ENCODE measurements around the gene SORCS2. TPM values are rescaled to one million over a fixed set of nuclear protein-coding genes. Genes with fewer than 3 reads are reported as not detected.

SORCS2 gene
- total RNA-seq, 1 donor from 2014 or later = 5.2 TPM

DNA sequence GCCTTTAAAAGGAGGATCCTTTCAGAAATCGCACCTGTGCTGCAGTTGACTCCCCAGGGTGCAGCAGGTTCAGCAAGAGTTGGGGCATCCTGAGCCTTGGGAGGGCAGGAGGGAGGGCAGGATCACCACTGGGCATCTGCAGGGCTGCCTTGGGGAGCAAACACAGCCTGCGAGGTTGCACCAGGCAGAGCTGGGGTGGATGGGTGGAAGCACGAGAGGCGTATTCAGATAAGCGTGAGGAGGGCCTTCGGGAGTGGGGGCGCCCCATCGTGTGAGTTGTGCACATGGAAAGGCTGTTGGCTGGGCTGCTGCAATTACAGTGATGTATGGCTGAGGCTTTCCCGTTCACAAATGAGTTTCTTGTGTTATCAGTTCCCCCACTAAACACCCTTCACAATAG, 186.8 kb downstream of the SORCS2 start:
- no peak overlapping the region for H3K9ac ChIP-seq

DNA sequence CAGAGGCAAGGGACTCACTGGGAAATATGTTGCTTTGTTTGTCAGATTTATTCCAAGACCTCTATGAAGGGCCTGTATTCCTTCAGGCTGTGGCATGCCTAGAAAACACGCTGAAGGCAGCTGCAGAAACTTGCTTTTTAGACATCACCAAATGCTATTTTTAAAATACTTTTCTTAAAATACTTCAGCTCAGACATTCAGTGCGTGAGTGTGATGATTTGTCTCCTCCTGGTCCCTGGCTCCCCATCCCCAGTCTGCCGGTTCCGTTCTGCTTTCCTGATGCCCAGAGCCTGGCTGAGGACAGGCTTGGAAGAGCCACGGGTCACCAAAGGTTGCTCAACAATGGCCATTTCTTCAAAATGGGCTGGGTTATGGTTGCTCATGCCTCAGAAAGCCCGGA, 187.4 kb downstream of the SORCS2 start:
- H3K4me1 ChIP-seq = peaks cover 14% of the 10 kb centered on the region
- Mint-ChIP-seq H3K9me3 (no peaks in the 10 kb centered on the region), H3K36me3 (no peaks in the 10 kb centered on the region), H3K4me1 (peaks cover 30% of the 10 kb centered on the region), H3K27me3 (ENCODE audit: insufficient read depth, low read depth) (peaks cover 2% of the 10 kb centered on the region), H3K4me3 (no peak overlapping the region), H3K27ac (no peak overlapping the region)
- H3K36me3 ChIP-seq = no peaks in the 10 kb centered on the region
- no peaks in the 10 kb centered on the region for H3F3A ChIP-seq (ENCODE audit: low read depth)
- no peaks in the 10 kb centered on the region for H3K9me3 ChIP-seq (ENCODE audit: low read depth)
- H2AFZ ChIP-seq (replicated peaks) = no peak overlapping the region
- no peak for DNase-seq (ENCODE audit: low spot score)
- no peak for TF ChIP-seq EZH2phosphoT487 (IDR thresholded peaks at IDR 0.05)
- TF ChIP-seq, protein P1, sequence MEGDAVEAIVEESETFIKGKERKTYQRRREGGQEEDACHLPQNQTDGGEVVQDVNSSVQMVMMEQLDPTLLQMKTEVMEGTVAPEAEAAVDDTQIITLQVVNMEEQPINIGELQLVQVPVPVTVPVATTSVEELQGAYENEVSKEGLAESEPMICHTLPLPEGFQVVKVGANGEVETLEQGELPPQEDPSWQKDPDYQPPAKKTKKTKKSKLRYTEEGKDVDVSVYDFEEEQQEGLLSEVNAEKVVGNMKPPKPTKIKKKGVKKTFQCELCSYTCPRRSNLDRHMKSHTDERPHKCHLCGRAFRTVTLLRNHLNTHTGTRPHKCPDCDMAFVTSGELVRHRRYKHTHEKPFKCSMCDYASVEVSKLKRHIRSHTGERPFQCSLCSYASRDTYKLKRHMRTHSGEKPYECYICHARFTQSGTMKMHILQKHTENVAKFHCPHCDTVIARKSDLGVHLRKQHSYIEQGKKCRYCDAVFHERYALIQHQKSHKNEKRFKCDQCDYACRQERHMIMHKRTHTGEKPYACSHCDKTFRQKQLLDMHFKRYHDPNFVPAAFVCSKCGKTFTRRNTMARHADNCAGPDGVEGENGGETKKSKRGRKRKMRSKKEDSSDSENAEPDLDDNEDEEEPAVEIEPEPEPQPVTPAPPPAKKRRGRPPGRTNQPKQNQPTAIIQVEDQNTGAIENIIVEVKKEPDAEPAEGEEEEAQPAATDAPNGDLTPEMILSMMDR (IDR thresholded peaks at IDR 0.05) = no peak
- TF ChIP-seq EZH2 (IDR thresholded peaks at IDR 0.05) = no peak
- H3K4me2 ChIP-seq = no peak overlapping the region
- no peak overlapping the region for H3K27ac ChIP-seq
- no peaks in the 10 kb centered on the region for H4K20me1 ChIP-seq (ENCODE audit: low read depth)
- H3K9ac ChIP-seq = no peak overlapping the region
- no peak overlapping the region for H3K4me3 ChIP-seq
- H3K79me2 ChIP-seq (ENCODE audit: low read depth) = no peaks in the 10 kb centered on the region
- no peaks in the 10 kb centered on the region for H3K27me3 ChIP-seq

More for the DNA sequence above, 186.8 kb downstream of the SORCS2 start:
- Mint-ChIP-seq H3K27ac (no peak overlapping the region), H3K4me1 (peaks cover 30% of the 10 kb centered on the region), H3K9me3 (no peaks in the 10 kb centered on the region), H3K4me3 (no peak overlapping the region), H3K27me3 (ENCODE audit: insufficient read depth, low read depth) (peaks cover 2% of the 10 kb centered on the region), H3K36me3 (no peaks in the 10 kb centered on the region)
- H3K9me3 ChIP-seq (ENCODE audit: low read depth) = no peaks in the 10 kb centered on the region
- no peak for DNase-seq (ENCODE audit: low spot score)
- H3K36me3 ChIP-seq = no peaks in the 10 kb centered on the region
- H3K27me3 ChIP-seq = no peaks in the 10 kb centered on the region
- no peaks in the 10 kb centered on the region for H3F3A ChIP-seq (ENCODE audit: low read depth)
- H3K4me1 ChIP-seq = peaks cover 14% of the 10 kb centered on the region
- H4K20me1 ChIP-seq (ENCODE audit: low read depth) = no peaks in the 10 kb centered on the region
- no peak overlapping the region for H2AFZ ChIP-seq (replicated peaks)
- H3K27ac ChIP-seq = no peak overlapping the region
- no peaks in the 10 kb centered on the region for H3K79me2 ChIP-seq (ENCODE audit: low read depth)
- TF ChIP-seq EZH2phosphoT487 (IDR thresholded peaks at IDR 0.05) (no peak), EZH2 (IDR thresholded peaks at IDR 0.05) (no peak)
- TF ChIP-seq, protein P1 (IDR thresholded peaks at IDR 0.05) = no peak
- H3K4me2 ChIP-seq = no peak overlapping the region
- H3K4me3 ChIP-seq = no peak overlapping the region

DNA sequence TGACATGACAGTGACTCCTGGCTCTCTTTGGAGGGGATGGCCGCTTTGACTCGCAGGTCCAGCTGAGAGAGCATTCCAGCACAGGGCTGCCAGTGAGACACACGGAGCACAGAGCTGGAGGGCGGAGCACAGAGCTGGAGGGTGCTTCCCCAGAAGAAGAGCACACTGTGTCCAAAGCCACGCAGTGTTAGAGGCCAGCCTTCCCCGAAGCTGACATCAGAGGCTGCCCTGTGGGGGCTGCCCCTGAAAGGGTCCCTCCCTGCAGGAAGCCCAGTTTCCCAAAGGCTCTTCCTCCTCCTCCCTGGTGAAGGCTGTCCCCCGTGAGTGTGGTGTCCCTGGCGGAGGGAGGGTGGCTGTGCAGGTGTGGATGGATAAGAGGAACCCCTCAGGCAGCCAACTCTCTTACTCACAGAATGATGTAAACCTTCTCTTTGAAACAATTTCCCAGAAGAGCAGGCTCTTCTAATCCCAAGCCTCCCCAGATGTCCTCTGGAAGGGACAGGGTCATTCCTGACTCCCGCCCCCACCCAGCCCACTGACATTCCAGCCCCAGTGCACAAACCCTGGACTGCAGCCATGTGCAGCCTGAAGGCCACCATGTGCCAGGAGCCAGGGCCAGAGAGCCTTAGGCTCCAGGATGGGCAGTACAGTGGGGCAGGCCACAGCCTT, 189.0 kb downstream of the SORCS2 start:
- Mint-ChIP-seq H3K27me3 (ENCODE audit: insufficient read depth, low read depth) (peaks cover 2% of the 10 kb centered on the region), H3K27ac (peak overlapping the region; percentile 70), H3K4me3 (peak overlapping the region; percentile 60), H3K36me3 (no peaks in the 10 kb centered on the region), H3K4me1 (peaks cover 30% of the 10 kb centered on the region), H3K9me3 (no peaks in the 10 kb centered on the region)
- Histone ChIP-seq H3K36me3 (no peaks in the 10 kb centered on the region), H4K20me1 (ENCODE audit: low read depth) (no peaks in the 10 kb centered on the region), H3K4me3 (no peak overlapping the region), H3K9me3 (ENCODE audit: low read depth) (no peaks in the 10 kb centered on the region), H3K79me2 (ENCODE audit: low read depth) (no peaks in the 10 kb centered on the region), H3K4me1 (peaks cover 14% of the 10 kb centered on the region), H3K27me3 (no peaks in the 10 kb centered on the region), H3K27ac (no peak overlapping the region), H2AFZ (replicated peaks) (no peak overlapping the region), H3F3A (ENCODE audit: low read depth) (peaks cover 3% of the 10 kb centered on the region), H3K9ac (no peak overlapping the region), H3K4me2 (no peak overlapping the region)
- DNase-seq (ENCODE audit: low spot score) = no peak
- no peak for TF ChIP-seq EZH2 (IDR thresholded peaks at IDR 0.05)

DNA sequence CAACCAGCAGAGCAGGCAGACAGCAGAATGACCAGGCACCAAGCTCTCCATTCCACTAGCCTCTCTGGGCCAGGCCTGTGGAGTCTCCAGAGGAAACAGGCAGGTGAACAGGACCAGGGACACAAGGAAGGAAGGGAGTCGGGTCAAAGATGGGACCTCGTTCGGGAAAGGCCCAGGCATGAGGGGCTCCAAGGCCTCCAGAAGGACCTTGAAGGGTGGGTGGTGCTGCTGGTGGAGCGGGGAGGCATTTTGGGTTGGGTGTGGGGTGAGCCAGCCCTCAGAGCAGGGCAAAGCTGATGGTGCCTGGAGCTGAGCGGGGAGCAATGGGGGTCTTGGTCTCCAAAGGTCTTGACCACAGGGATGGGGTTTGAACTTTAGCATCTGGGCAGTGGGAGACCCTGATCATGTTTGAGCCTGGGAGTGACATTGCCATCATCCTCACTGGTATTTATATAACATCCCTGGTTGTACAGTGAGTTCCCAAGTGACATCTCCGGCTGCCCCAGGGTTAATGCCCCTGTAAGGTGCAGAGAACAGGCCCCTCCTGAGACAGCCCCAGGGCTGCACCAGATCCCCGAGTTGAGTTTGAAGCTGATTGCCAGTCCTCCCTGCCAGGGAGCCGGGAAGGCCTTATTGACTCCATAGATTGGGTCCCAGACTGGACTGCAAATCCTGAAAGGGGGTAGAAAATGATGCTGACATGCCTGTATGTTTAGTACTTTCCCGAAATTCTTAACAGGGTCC, 189.7 kb downstream of the SORCS2 start:
- Histone ChIP-seq H4K20me1 (ENCODE audit: low read depth) (no peaks in the 10 kb centered on the region), H3K79me2 (ENCODE audit: low read depth) (no peaks in the 10 kb centered on the region)
- DNase-seq (ENCODE audit: low spot score) = no peak

More for the DNA sequence above, 189.7 kb downstream of the SORCS2 start:
- H3K4me3 ChIP-seq = no peak overlapping the region
- H3K4me3 Mint-ChIP-seq = no peak overlapping the region
- no peaks in the 10 kb centered on the region for H3K36me3 ChIP-seq
- H3K9me3 Mint-ChIP-seq = no peaks in the 10 kb centered on the region
- H3K27me3 ChIP-seq = no peaks in the 10 kb centered on the region
- no peak overlapping the region for H3K27ac Mint-ChIP-seq
- TF ChIP-seq EZH2phosphoT487 (IDR thresholded peaks at IDR 0.05) (no peak), EZH2 (IDR thresholded peaks at IDR 0.05) (no peak)
- TF ChIP-seq, protein P1 (IDR thresholded peaks at IDR 0.05) = no peak
- peaks cover 2% of the 10 kb centered on the region for H3K27me3 Mint-ChIP-seq (ENCODE audit: insufficient read depth, low read depth)
- H3K4me2 ChIP-seq = no peak overlapping the region
- peaks cover 14% of the 10 kb centered on the region for H3K4me1 ChIP-seq
- H3K27ac ChIP-seq = no peak overlapping the region
- H2AFZ ChIP-seq (replicated peaks) = no peak overlapping the region
- peaks cover 30% of the 10 kb centered on the region for H3K4me1 Mint-ChIP-seq
- H3F3A ChIP-seq (ENCODE audit: low read depth) = peaks cover 3% of the 10 kb centered on the region
- H3K9ac ChIP-seq = no peak overlapping the region
- no peaks in the 10 kb centered on the region for H3K36me3 Mint-ChIP-seq
- no peaks in the 10 kb centered on the region for H3K9me3 ChIP-seq (ENCODE audit: low read depth)

All from neural progenitor cell (in vitro differentiated cells).